Esophagus muscularis mucosa (tissue), 4 donors: Measurements from ENCODE around the gene PWWP2A. TPM values are rescaled to one million over a fixed set of nuclear protein-coding genes. Genes with fewer than 3 reads are reported as not detected.
"Not testable (repeated sequence)": the region's sequence is repeated elsewhere in the genome, so short reads cannot be mapped to it uniquely, and the experiment has no call there.

Experiments
- DNase-seq: peaks from one replicate; pipeline ENCODE4 v3.0.0-alpha.2; 2017; ENCODE audit errors: extremely low spot score
- H3K27ac ChIP-seq, 4 donors: fragments of 200-600 bp; sonication (generic); replicated peaks in 1 of 4; 1 replicate in 3 of 4; 2 replicates in 1 of 4; pipeline ENCODE4 v1.5.1; 2016 to 2019; ENCODE audit warnings: mild to moderate bottlenecking in 1 of 4
- H3K27me3 ChIP-seq, 4 donors: fragments of 200-600 bp; sonication (generic); one replicate each; pipeline versions ENCODE4 v1.5.1 to v1.6.0; 2016 to 2019
- H3K36me3 ChIP-seq, 4 donors: fragments of 200-600 bp; sonication (generic); one replicate each; pipeline ENCODE4 v1.5.1; 2016 to 2019
- H3K4me1 ChIP-seq, 4 donors: fragments of 200-600 bp; sonication (generic); one replicate each; pipeline ENCODE4 v1.5.1; 2016 to 2019
- H3K4me3 ChIP-seq, 4 donors: fragments of 200-600 bp; sonication (generic); 1 replicate in 2 of 4; 2 replicates in 2 of 4; pipeline ENCODE4 v1.5.1; 2016 to 2019; ENCODE audit warnings: mild to moderate bottlenecking in 4 of 4, moderate library complexity in 1 of 4
- H3K9me3 ChIP-seq, 4 donors: fragments of 200-600 bp; sonication (generic); 1 replicate in 3 of 4; 2 replicates in 1 of 4; pipeline ENCODE4 v1.5.1; 2016 to 2019
- CTCF ChIP-seq, 3 experiments: fragments of 200-600 bp in 2 of 3; fragments of 450-650 bp in 1 of 3; sonication (generic) in 2 of 3; IDR thresholded peaks; one replicate each; pipeline ENCODE4 v1.5.1; 2017 to 2019; ENCODE audit warnings: antibody characterized with exemption in 3 of 3, mild to moderate bottlenecking in 2 of 3, moderate library complexity in 1 of 3
- EP300 ChIP-seq: sonication (generic); formaldehyde crosslinking; IDR thresholded peaks from one replicate; pipeline ENCODE4 v1.6.1; 2017; ENCODE audit warnings: antibody characterized with exemption
- POLR2A ChIP-seq: fragments of 450-650 bp; IDR thresholded peaks from one replicate; pipeline ENCODE4 v1.6.1; 2017; ENCODE audit warnings: antibody characterized with exemption, moderate library complexity, mild to moderate bottlenecking, low read depth
- POLR2AphosphoS5 ChIP-seq, 2 donors: sonication (generic); formaldehyde crosslinking; IDR thresholded peaks; one replicate each; pipeline ENCODE4 v1.6.1; 2017; ENCODE audit warnings: antibody characterized with exemption in 2 of 2
- WGBS: methylation state at CpG from one replicate; pipeline ENCODE4 v1.1.5; 2018; 5-methylcytosine and 5-hydroxymethylcytosine counted together
- intact Hi-C: fragments of 100-400 bp; cut with DNase I; formaldehyde crosslinking; loops from one replicate; pipeline ENCODE4 v1.15.1; 2023
- total RNA-seq, 4 donors: library from RNA; depleted of rRNA; stranded (reverse); fragments of >200 nt; gene quantifications; one replicate each; pipeline versions ENCODE4 v1.1.0 to v1.2.1, GENCODE V29; 2016

PWWP2A gene
- total RNA-seq, 4 donors from 2014 or later: 17.2 to 30.3 (median 24.2) TPM

DNA sequence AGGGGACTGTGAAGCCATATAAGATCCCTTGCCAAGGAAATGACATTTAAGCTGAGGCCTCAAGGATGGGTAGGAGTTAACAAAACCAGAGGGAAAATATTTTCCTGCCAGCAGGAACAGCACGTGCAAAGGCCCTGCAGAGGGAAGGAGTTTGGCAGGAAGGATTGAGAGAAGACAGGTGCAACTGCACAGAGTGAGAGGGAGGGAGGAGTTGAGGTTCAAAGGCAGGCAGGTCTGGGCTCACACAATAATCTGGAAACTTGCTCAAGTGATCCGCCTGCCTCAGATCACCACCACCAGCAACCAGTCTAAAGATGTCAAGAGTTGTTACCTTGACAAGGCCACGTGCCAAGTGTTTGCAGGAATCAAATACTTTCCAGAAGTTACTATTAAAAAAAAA lies 31.1 kb upstream of the PWWP2A start:
- 79% methylated on average over 3 of the region's 3 CpGs for WGBS
- no peaks in the 10 kb centered on the region for H3K9me3 ChIP-seq

DNA sequence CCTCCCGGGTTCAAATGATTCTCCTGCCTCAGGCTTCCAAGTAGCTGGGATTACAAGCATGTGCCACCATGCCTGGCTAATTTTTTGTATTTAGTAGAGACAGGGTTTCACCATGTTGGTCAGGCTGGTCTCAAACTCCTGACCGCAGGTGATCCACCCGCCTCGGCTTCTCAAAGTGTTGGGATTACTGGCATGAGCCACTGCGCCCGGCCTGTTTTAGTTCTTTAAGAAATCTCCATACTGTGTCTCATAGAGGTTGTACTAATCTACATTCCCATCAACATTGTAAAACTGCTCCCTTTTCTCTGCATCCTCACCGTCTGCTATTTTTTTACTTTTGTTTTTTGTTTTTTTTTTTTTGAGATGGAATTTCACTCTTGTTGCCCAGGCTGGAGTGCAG lies 25.2 kb upstream of the PWWP2A start:
- intact Hi-C loops, H3K4me1 ChIP-seq, H3K4me3 ChIP-seq, H3K27ac ChIP-seq, DNase-seq, H3K9me3 ChIP-seq, H3K27me3 ChIP-seq, H3K36me3 ChIP-seq: not testable (repeated sequence)
- 93% methylated on average over 7 of the region's 7 CpGs for WGBS

More for the DNA sequence above, 31.1 kb upstream of the PWWP2A start:
- TF ChIP-seq EP300 (no peak), CTCF (IDR thresholded peaks at IDR 0.05) (no peak), POLR2AphosphoS5 (IDR thresholded peaks at IDR 0.05) (no peak), POLR2A (no peak)
- Histone ChIP-seq H3K27ac (no peak overlapping the region), H3K27me3 (no peaks in the 10 kb centered on the region), H3K4me1 (peaks cover 0 to 7% (median 0%) of the 10 kb centered on the region in 4 donors), H3K4me3 (no peak overlapping the region), H3K36me3 (no peaks in the 10 kb centered on the region)
- no peak for DNase-seq
- intact Hi-C loops: no loop called here

- TF ChIP-seq POLR2A: no peak
- WGBS: 89% methylated on average over 1 of the region's 1 CpG
- no peak for DNase-seq
- Histone ChIP-seq H3K27ac (no peak overlapping the region), H3K27me3 (no peaks in the 10 kb centered on the region), H3K4me1 (peaks cover 4 to 14% (median 12%) of the 10 kb centered on the region in 4 donors), H3K9me3 (no peaks in the 10 kb centered on the region), H3K4me3 (no peak overlapping the region), H3K36me3 (no peaks in the 10 kb centered on the region)
- intact Hi-C loops: no loop called here
Measured at GRCh38 chr5:160134332-160134731, 15.1 kb upstream of the PWWP2A start.

DNA sequence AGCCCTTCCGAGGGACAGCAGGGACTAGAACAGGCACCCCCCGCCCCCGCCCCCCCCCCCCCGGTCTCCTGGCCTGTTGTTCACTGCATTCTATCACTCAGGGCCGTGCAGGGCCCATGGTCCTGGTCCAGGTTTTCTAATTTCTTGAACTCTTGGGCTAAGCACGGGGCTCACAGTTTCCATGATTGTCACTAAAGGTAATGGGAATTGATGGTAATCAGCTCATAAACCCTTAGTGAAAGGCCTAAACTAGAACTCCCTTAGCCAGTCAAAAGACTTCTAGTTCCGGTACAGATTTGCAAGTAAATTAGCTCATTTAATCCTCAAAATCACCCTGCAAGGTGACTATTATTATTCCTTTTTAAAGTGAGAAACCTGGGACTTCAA lies 14.7 kb upstream of the PWWP2A start:
- H3K4me3 ChIP-seq: peak overlapping the region in 3 of 4 donors; percentile 15 to 38 (median 37)
- 34% methylated on average over 5 of the region's 7 CpGs for WGBS

GRCh38 chr5:160133071-160133917 lies 14.0 kb upstream of the PWWP2A start:
- DNase-seq: no peak
- intact Hi-C loops: no loop called here

More for the DNA sequence above, 14.7 kb upstream of the PWWP2A start:
- H3K4me1 ChIP-seq: peaks cover 4 to 14% (median 12%) of the 10 kb centered on the region in 4 donors
- H3K9me3 ChIP-seq: no peaks in the 10 kb centered on the region
- TF ChIP-seq CTCF (IDR thresholded peaks at IDR 0.05) (no peak), EP300 (no peak), POLR2AphosphoS5 (IDR thresholded peaks at IDR 0.05) (no peak), POLR2A (no peak)
- peak overlapping the region in 2 of 4 donors; percentile 11 to 13 for H3K27ac ChIP-seq
- DNase-seq: no peak
- no peaks in the 10 kb centered on the region for H3K36me3 ChIP-seq
- no peaks in the 10 kb centered on the region for H3K27me3 ChIP-seq
- intact Hi-C loops: no loop called here

More at GRCh38 chr5:160133071-160133917, 14.0 kb upstream of the PWWP2A start:
- peaks cover 4 to 14% (median 12%) of the 10 kb centered on the region in 4 donors for H3K4me1 ChIP-seq
- peak overlapping the region in 2 of 4 donors; percentile 11 to 13 for H3K27ac ChIP-seq
- no peaks in the 10 kb centered on the region for H3K9me3 ChIP-seq
- 29% methylated on average over 26 of the region's 31 CpGs for WGBS
- TF ChIP-seq CTCF (IDR thresholded peaks at IDR 0.05) (no peak), POLR2AphosphoS5 (IDR thresholded peaks at IDR 0.05) (no peak), EP300 (no peak), POLR2A (no peak)
- H3K36me3 ChIP-seq: no peaks in the 10 kb centered on the region
- no peaks in the 10 kb centered on the region for H3K27me3 ChIP-seq
- H3K4me3 ChIP-seq: peak overlapping the region; percentile 15 to 38 (median 26)
